HG03159 (cell line): Measurements from ENCODE around the gene DHRS13.
"Not testable (repeated sequence)": the region's sequence is repeated elsewhere in the genome, so short reads cannot be mapped to it uniquely, and the experiment has no call there.

ENCODE experiments used
- ATAC-seq: cut with Tn5 transposase; IDR thresholded peaks from one replicate; pipeline ENCODE4 v1.9.1; 2021; ENCODE audit warnings: mild to moderate bottlenecking, moderate library complexity; ENCODE audit not compliant: unreplicated experiment

Gene DHRS13

DNA sequence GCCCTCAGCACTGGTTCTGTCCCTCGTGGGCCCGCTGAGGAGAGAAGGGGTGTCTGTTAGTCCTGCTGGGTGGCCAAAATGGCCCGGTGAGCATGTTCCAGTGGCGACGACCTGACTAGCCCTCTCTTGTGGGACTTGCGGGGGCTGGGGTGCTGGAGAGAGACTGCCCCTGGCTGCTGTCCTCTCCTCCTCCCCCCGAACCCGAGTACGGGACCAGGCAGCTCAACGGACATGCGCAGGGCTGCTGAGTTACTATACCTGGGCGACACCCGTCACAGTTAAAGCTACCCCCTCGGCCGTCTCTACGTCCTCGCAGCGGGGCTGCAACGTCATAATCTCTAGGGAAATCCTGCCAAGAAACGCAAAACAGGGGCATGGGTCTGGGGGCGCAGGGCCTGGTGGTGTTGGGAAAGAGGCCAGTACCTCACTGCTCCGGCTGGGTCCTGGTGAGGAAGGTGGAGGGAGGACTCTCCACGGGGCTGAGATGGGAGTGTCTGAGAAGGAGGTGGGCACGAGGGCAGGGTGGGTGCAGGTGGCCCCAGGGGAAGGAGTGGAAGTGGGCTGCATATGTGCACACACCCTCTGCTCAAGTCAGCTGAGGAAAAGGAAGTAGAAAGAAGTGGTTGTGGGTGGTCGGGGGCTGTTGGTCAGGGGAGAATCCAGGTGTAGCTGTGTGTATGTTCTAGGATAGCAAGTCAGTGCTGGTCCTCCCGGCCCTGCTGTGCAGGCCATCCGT, 18.7 kb downstream of the DHRS13 start:
- ATAC-seq = no peak

DNA sequence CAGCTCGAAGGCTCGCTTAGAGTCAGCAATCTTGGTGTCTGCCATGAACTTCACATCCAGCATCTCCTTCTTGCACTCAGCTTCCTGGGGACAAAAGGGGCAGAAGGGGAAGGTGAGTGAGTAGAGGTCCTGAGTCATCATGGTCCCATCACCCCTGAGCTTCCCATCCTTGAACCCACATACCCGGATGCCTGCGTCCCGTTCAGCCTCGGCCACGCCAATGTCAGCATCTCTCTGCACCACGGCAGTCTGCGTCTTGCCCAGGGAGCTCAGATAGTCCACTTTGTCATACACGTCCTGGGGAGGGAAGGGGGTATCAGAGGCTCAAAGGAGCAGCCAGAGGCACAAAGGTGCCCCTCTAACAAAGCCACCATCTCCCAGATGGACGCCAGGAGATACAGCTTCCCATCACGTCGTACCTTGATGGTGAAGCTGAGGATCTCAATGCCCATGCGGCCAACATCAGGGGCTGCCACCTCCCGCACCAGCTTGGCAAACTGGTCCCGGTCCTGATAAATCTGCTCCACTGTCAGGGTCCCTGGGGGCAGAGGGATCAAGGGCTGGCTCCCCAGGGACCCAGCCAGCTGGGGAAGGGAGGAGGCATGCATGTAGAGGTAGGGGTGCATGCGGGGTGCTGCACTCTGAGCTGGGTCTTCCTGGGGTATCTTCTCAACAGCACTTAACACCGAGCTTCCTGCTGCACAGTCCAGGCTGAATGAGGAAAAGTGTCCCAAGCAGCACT, 20.6 kb downstream of the DHRS13 start:
- ATAC-seq = no peak

DNA sequence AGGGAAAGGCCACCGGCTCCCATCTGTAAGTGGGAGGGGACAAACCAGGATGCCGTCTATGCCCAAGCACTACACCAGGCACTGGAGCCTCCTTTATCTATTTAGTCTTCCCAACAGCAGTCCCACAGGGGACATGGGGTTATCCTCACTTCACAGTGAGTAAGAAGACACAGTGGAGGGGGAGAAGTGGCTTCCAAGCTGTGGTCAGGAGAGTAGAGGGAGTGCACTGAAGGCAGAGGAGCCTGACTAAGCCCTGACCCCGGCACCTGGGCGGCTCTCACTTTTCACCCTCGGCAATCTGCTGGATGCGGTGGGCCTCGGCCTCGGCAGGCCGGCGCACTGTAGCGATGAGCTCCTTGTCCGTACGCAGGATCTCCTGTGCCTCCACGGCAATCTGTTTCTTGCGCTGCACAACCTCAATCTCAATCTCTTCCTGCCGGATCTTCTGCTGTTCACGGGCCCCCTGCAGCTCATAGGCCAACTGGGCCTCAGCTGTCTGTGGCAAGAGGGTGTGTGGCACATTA, 21.3 kb downstream of the DHRS13 start:
- ATAC-seq = no peak

DNA sequence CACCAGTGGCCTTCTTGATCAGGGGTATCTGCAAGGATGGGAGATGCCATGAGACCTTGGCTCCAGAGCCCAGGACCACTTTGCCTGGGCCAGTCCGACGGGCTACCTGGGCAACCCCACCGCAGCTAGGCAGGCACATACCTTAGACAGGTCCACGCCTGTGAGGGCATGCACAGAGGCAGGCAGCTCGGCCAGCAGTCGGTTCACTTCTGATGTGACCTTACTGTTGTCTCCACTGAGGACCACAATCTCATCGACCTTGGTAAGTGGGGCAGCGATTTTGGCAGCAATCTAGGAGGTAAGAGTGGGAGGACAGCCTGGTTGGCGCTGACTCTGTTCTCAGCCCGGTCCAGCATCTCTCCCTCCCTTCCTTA, 22.3 kb downstream of the DHRS13 start:
- ATAC-seq = no peak

DNA sequence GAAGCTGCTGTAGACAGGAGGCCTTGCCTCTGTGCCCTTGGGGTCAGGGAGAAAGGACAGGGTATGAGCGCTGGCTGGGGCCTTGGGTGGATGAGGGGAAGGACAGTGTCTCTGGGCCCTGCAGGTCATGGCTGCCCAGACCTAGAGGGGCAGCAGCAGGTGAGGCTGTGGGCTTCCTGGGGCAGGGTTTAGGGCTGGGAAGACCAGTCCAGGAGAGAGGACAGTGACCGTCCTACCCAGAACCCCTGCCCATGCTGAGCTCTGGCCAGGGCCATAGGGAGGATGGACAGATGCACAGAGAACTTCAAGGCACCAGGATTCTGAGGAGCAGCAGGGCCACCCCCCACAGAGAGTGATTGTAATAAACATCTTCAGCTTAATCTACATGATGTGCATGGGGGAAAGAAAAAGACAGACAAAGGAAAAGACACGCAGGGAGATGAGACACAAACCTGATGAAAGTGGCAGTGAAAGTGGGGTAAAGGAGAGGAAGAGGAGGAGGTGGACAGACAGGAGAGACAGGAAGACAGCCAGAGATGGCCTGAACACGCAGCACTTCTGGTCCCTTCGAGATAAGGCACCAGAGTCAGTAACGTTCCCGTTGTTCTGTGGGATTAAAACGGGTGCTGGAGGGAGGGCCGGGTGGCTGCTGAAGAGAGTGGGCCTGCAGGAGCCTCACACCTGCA, 22.9 kb downstream of the DHRS13 start:
- ATAC-seq = no peak

DNA sequence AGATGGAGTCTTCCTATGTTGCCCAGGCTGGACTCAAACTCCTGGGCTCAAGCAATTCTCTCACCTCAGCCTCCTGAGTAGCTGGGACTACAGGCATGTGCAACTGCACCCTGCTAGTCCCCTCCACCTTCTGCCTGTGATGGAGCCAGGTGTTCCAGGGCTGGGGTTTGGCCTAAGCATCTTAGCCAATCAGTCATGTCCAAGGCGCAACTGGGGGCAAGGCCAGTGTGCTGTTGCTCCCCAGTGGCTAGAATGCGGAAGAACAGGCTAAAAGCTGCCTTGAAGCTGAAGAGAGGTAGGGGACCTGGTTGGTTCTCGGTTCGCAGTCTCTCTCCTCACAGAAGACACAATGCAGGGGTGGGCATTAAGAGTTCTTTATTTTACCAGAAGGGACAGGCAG, 23.9 kb downstream of the DHRS13 start:
- no peak for ATAC-seq

DNA sequence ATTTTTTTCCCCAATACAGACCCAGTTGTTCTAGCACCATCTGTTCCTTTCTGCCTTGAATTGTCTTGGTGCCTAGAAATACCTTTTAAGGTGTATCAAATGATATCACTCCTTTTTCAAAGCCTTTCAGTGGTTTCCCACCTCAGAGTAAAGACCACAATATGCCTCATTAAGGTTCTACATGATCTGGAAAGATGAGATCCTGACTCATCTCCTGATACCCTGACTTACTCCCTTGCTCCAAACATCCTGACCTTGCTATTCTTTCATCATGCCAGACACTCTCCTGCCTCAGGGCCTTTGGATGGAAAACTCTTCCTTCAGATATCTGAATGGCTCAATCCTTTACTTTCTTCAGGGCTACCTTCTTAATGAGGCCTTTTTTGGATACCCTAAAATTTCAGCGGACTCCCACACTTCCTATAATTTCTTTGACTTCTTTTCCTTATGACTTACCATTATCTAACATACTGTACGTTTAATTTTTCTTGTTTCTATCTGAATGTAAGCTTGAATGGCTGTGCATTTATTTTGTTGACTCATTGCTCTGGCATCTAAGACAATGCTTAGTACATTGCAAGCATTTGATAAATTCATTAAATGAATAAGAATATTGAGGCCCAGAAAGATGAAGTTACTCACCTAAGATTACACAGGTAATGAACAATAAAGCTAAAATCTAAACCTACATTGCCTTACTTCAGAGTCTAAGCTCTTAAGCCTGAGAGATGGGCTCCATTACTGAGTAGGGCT, 24.5 kb downstream of the DHRS13 start:
- ATAC-seq = no peak

DNA sequence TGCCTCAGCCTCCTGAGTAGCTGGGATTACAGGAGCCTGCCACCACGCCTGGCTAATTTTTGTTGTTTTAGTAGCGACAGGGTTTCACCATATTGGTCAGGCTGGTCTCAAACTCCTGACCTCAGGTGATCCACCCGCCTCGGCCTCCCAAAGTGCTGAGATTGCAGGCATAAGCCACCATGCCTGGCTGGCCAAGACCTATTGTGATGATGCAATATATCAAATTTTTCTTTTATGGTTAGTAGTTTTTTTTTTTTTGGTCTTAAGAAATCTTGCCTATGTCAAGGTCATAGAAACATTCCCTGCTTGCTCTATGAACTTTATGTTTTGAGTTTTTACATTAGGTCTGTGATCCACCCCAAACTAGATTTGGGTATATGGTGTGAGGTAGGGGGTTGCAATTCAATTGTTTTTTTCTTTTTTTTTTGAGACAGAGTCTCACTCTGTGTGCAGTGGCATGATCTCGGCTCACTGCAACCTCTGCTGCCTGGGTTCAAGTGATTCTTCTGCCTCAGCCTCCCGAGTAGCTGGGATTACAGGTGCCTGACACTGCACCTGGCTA, 25.6 kb downstream of the DHRS13 start:
- ATAC-seq = not testable (repeated sequence)

DNA sequence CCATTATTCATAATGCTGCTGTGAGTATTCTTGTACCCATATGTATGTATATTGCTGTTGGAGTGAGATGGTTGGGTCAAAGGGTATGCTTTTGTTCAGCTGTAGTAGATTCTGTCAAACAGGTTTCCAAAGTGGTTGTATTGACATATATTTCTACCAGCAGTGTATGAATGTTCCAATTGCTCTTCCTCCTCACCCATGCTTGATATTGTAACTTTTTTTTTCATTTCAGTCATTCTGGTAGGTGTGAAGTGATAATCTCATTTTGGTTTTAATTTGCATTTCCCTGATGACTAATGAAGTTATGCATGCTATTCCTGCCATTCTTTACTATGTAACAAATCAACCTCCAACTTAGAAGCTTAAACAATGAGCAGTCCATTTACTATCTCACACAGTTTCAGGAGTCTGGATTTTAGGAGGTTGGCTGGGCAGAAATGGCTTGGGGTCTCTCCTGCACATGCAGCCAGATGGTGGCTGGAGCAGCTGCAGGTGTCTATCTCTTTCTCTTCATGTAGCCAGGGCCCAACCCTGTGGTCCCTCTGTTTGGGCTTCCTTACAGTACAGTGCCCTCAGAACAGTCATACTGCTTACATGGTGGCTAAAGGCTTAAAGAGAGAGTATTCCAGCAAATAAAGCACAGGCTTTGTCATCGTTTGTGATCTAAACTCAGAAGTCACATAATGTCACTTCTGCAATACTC, 26.9 kb downstream of the DHRS13 start:
- ATAC-seq = no peak

DNA sequence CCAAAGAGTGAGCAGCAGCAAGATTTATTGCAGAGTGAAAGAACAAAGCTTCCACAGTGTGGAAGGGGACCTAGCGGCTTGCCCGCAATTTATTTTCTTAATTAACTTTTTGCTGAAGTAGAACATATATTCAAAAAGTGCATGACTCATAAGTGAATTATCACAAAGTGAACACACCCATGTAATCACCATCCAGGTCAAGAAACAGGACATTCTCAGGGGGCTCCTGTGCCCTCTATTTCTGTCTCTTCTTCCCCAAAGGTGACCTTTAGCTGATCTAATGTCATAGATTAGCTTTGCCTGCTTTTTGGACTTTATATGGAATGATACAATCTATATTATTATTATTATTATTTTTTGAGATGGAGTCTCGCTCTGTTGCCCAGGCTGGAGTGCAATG, 28.1 kb downstream of the DHRS13 start:
- ATAC-seq = no peak

DNA sequence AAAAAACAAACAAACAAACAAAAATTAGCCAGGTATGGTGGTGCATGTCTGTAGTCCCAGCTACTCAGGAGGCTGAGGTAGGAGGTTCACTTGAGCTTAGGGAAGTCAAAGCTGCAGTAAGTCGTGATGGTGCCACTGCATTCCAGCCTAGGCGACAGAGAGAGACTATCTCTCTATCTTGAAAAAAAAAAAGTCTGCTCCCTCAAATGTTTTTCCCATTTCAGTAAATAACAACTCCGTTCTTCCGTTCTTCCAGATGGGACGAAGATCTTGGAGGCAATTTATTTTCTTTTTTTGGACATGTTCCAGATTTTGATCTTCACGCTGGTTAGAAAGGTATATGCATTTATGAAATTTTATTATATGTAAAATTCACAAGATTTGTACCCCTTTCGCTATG, 29.0 kb downstream of the DHRS13 start:
- no peak for ATAC-seq

DNA sequence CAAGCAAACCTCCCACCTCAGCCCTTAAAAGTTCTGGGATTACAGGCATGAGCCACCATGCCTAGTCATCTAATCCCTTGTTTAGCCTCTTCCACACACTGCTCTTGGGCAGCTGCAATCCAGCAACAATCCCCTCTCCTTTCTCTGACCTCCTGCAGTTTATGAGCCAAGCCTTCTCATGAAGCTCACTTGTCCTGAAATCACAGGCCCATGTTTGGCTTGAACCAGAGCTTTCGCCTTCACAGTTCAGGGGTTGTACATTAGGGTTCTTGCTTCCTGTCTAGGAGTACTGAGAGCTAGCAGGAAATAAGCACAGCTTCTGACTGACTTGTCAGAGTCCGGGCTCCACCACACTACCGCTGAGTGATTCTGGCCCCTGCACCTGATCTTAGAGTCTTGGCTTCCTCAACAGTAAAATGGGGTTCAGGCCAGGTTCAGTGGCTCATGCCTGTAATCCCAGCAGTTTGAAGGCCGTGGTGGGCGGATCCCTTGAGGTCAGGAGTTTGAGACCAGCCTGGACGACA, 31.8 kb downstream of the DHRS13 start:
- peak; percentile 94 for ATAC-seq

DNA sequence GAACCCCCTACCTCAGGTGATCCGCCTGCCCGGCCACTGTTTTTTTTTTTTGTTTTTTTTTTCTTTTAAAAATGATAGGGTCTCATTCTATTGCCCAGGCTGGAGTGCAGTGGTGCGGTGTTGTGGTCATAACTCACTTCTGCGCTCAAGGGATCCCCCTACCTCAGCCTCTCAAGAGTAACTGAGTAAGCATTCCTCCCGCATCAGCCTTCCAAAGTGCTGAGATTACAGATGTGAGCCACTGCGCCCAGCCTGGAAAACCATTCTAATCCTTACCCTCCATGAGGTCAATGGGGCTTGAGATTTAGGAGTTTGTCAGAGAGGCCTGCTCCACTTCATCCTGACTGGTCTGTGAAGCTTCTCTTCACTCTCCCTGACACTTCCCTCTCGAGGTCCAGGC, 35.6 kb downstream of the DHRS13 start:
- ATAC-seq = no peak

DNA sequence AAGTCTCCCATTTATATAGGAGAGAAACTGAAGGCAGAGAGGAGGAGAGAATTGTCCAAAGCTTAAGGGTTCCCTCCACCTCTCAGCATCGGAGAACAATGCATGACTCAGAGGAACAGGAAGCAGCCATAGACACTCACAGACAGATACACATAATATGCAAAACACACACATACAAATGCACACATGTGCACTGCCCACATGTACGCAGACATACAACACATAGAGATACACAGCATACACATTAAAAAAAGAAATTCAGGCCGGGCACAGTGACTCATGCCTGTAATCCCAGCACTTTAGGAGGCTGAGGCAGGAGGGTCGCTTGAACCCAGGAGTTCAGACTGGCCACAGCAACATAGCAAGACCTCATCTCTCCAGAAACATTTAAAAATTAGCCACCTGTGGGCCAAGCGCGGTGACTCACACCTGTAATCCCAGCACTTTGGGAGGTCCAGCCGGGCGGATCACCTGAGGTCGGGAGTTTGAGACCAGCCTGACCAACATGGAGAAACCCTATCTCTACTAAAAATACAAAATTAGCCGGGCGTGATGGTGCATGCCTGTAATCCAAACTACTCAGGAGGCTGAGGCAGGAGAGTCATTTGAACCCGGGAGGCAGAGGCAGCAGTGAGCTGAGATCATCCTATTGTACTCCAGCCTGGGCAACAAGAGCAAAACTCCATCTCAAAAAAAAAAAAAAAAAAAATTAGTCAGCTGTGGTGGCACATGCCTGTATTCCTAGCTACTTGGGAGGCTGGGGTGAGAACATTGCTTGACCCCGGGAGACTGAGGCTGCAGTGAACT, 36.7 kb downstream of the DHRS13 start:
- peak; percentile 72 for ATAC-seq

DNA sequence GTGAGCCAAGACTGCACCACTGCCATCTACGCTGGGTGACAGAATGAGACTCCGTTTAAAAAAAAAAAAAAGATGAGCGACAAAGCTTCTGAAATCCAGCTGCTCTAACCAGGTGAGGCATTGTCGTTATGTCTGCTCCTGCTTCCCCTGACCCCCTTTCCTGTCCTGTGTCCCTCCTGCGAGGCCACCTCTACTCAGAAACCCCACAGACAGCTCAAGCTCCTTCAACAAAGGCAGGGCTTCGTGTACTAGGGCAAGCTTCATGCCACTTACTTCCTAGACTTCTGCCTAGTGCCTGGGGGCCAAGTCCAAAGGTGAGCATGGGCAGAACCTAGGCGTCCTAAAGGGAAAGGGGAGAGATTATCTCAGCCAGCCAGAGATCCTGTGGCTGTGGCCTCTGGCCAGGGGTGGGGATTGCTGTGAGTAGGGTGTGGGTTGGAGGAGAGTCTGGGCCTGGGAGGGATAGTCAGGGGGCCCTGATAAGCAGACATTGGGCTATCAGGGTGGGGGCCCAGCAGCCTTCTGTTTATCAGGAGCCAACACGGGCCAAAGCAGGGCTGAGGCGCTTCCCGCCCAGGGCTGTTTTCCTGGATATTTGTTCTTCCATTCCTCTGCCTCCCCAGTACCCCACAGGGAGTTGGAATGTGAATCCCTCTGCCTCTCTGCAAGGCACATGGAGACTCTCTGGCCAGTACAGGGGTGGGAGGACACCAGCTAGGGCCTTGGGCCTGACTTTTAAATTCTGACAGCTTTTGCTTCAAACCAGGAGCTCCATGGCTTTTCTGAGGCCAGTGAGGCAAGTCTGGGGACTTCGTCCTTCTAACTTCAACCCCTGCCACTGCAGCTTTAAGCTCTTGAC, 37.7 kb downstream of the DHRS13 start:
- ATAC-seq = no peak

DNA sequence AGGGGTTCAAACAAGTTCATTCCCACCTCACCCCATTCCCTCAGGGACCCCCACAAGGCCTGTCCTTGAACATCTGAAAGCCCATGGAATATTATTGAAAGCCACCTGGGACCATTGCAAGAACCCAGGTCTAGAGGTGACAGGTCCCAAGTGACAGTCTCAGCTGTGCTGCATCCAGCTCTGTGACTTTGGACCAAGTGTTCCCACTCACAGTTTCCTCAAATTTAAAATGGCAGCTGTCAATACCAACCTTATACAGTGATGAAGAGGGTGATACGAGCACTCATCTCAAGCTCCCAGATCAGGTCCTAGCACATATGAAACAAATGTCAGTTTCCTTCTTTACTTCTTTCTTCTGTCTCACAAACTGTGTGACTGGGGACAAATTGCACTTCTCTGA, 38.9 kb downstream of the DHRS13 start:
- ATAC-seq = no peak

DNA sequence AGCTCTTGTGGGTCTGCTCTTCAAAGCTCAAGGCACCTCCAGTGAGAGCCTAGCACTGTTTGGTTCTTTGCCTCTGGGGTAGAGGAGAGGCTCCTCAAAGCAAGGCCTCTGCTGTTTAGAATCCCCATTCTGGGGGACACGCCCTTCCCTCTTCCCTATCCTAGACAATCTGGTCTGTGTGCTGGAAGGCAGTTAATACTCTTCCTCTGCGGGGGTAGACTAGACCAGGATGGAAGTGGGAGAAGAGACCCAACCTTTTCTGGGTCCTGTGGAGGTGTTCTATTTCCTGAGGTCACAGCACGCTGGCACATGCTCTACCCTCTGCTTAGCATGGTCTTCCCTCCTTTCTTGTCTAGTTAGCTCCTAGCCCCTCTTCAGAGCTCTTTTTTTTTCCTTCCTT, 40.3 kb downstream of the DHRS13 start:
- ATAC-seq = no peak
